ENCODE data around the gene SLC16A2.

DNA sequence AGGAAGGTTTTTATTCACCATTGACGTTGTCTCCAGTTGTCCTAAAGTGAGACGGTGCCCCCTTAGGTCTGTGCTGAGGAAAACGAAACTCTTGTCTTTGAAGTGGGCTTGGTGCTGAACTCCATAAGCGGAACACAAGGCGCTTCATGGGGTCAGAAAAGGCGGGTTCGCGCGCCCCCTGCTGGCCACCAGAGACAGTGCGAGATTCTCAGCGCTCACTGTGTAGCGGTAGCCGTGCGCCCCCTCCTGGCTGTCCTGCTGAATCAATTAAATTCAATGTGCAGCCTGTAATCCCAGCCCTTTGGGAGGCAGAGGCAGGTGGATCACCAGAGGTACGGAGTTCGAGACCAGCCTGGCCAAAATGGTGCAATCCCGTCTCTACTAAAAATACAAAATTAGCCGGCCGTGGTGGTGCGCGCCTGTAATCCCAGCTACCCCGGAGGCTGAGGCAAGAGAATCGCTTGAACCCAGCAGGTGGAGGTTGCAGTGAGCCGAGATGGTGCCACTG lies 129.1 kb downstream of the SLC16A2 start:
- TF ChIP-seq CTCF (IDR thresholded peaks at IDR 0.05) (peak; percentile 98), REST (IDR thresholded peaks at IDR 0.05; ENCODE audit: insufficient read depth in 1 of 2, low read depth in 2 of 2, low read length in 1 of 2) (no peak), POLR2AphosphoS5 (IDR thresholded peaks at IDR 0.05; ENCODE audit: low read depth, low read length) (no peak), SIN3A (IDR thresholded peaks at IDR 0.05; ENCODE audit: borderline replicate concordance, insufficient read depth, low read depth, low read length) (no peak), TCF7L2 (IDR thresholded peaks at IDR 0.05; ENCODE audit: low read depth, low read length) (peak; percentile 48; the same call in 1 of the 2 replicates)

Measured in Panc1 (cell line).